B cell (primary cell): ENCODE data around the gene TMEM81.

Source experiments
- EZH2 ChIP-seq: IDR thresholded peaks from 2 replicates; pipeline ENCODE4 v1.6.1; 2012; ENCODE audit warnings: borderline replicate concordance, low read depth, mild to moderate bottlenecking, moderate library complexity, low read length; ENCODE audit not compliant: insufficient read depth, poor library complexity, severe bottlenecking
- TF ChIP-seq, protein P1 (sequence below): fragments of 200-600 bp; IDR thresholded peaks from one replicate; pipeline ENCODE4 v1.8.0; 2022; ENCODE audit warnings: antibody characterized with exemption, mild to moderate bottlenecking

DNA sequence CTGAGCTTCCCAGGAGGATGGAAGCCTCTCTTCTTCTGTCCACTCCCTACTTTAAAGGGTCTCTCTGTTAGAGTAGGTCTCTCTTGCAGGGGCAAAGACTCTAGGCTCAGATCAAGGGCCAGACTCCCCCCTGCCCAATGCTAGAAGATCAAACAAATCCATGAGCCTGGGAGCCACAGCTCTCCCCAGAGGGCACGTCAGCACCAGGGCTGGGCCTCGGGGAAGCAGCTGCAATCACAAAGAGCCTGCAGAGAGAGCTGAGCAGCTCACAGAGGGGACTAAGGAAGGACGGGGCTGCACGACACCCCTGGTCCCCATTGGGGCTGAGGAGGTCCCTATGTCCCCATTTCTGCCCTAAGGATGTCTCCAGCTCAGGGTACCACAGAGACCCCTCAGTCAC lies 37.4 kb downstream of the TMEM81 start:
- TF ChIP-seq EZH2: no peak
- TF ChIP-seq, protein P1, sequence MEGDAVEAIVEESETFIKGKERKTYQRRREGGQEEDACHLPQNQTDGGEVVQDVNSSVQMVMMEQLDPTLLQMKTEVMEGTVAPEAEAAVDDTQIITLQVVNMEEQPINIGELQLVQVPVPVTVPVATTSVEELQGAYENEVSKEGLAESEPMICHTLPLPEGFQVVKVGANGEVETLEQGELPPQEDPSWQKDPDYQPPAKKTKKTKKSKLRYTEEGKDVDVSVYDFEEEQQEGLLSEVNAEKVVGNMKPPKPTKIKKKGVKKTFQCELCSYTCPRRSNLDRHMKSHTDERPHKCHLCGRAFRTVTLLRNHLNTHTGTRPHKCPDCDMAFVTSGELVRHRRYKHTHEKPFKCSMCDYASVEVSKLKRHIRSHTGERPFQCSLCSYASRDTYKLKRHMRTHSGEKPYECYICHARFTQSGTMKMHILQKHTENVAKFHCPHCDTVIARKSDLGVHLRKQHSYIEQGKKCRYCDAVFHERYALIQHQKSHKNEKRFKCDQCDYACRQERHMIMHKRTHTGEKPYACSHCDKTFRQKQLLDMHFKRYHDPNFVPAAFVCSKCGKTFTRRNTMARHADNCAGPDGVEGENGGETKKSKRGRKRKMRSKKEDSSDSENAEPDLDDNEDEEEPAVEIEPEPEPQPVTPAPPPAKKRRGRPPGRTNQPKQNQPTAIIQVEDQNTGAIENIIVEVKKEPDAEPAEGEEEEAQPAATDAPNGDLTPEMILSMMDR: no peak
